ENCODE data around the gene MRPL43. TPM values are rescaled to one million over a fixed set of nuclear protein-coding genes. Genes with fewer than 3 reads are reported as not detected.

The MRPL43 gene
- total and polyA plus RNA-seq, 10 of the 15 experiments (the other 5 are each of a cell fraction or from before 2014, with no cell fraction given) = 16.6 to 108 (median 65.1) TPM

DNA sequence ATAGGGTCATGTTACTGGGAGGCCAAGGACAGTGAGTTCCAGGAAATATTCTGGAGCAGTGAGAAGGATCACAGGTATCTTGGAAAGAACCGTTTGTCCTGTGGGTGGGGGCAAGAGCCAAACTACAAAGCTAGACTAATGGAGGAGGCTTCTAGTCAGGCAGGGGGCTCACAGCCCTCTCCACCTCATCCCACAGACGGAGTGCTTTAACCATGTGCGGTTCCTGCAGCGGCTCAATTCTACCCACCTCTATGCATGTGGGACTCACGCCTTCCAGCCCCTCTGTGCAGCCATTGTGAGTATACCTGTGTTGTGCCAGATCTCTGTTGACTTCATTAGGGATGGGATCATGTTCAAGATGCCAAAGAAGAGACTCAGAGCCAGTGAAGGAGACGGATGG is 9.9 kb downstream of the MRPL43 start (continued):
- TF ChIP-seq KAT2A (conservative IDR thresholded peaks at IDR 0.05; ENCODE audit: control insufficient read depth, low read depth, low read length) (no peak), JUNB (IDR thresholded peaks at IDR 0.05) (no peak)

DNA sequence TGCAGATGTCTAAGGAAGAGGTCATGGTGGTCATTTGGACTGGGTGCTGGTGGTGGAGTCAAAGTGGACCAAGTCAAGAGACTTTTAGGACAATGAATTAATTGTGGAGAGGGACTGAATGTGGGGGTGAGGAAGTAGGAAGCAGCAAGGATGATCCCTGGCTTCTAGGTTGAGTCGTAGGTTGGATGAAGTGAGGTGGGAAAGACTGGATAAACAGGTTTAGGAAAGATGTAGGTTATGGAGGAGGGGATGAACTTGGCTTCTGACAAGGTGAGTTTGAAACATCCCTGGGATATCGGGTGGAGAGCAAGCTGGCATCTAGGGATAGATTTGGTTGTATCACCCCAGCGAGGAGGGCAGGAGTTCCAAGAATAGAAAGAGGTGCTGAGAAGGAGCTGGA is 10.4 kb downstream of the MRPL43 start:
- TF ChIP-seq RBBP5 (conservative IDR thresholded peaks at IDR 0.05) (no peak), POU2F2 (IDR thresholded peaks at IDR 0.05; ENCODE audit: borderline replicate concordance, low read depth, low read length) (no peak), CHD2 (IDR thresholded peaks at IDR 0.05; ENCODE audit: borderline replicate concordance, low read depth, low read length) (no peak), KDM1A (IDR thresholded peaks at IDR 0.05; ENCODE audit: borderline replicate concordance) (no peak), SUPT20H (IDR thresholded peaks at IDR 0.05; ENCODE audit: borderline replicate concordance, control insufficient read depth, low read depth, low read length) (no peak), JUNB (IDR thresholded peaks at IDR 0.05) (no peak), BACH1 (IDR thresholded peaks at IDR 0.05; ENCODE audit: borderline replicate concordance) (no peak), IRF3 (IDR thresholded peaks at IDR 0.05) (no peak), PML (IDR thresholded peaks at IDR 0.05; ENCODE audit: low read length) (no peak), RELA (IDR thresholded peaks at IDR 0.05; ENCODE audit: borderline replicate concordance, partially characterized antibody) (no peak), SUZ12 (IDR thresholded peaks at IDR 0.05; ENCODE audit: unreplicated experiment) (no peak), ZBTB4 (CRISPR knock-in tag; IDR thresholded peaks at IDR 0.05) (no peak), SIN3A (IDR thresholded peaks at IDR 0.05; ENCODE audit: low read depth, low read length) (no peak), RAD21 (IDR thresholded peaks at IDR 0.05; ENCODE audit: insufficient read depth, low read depth, low read length) (no peak)
- TF ChIP-seq, protein P1, sequence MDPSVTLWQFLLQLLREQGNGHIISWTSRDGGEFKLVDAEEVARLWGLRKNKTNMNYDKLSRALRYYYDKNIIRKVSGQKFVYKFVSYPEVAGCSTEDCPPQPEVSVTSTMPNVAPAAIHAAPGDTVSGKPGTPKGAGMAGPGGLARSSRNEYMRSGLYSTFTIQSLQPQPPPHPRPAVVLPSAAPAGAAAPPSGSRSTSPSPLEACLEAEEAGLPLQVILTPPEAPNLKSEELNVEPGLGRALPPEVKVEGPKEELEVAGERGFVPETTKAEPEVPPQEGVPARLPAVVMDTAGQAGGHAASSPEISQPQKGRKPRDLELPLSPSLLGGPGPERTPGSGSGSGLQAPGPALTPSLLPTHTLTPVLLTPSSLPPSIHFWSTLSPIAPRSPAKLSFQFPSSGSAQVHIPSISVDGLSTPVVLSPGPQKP (IDR thresholded peaks at IDR 0.05; ENCODE audit: low read depth, low read length) = no peak
- in situ Hi-C loops (cut with MboI) (no loop called here), intact Hi-C loops (cut with micrococcal nuclease; ENCODE audit: unreplicated experiment) (no loop called here)
- CTCF ChIA-PET = no interaction called here
- SMC1A ChIA-PET (ENCODE audit: uncharacterized antibody, unreplicated experiment) = no interaction called here
- no TSS peak for BruUV-seq (replicated peaks)
- Histone ChIP-seq H3K4me3 (no peak overlapping the region), H2AFZ (ENCODE audit: control insufficient read depth, low read depth, low read length) (no peak overlapping the region), H3K27me3 (replicated peaks in 1 of 2; ENCODE audit: control insufficient read depth in 2 of 2, insufficient read depth in 2 of 2, low read length in 1 of 2) (no peaks in the 10 kb centered on the region), H3K4me2 (ENCODE audit: control insufficient read depth, insufficient read depth) (no peak overlapping the region), H3K27ac (ENCODE audit: control insufficient read depth, insufficient read depth) (no peak overlapping the region), H3K36me3 (ENCODE audit: control insufficient read depth in 2 of 2, insufficient read depth in 2 of 2, low read length in 1 of 2) (peaks cover 0 to 3% of the 10 kb centered on the region in 2 experiments; a peak in 2 of 4 replicates), H3K79me2 (ENCODE audit: control insufficient read depth, insufficient read depth, low read length) (no peaks in the 10 kb centered on the region), H3K9me3 (replicated peaks; ENCODE audit: control insufficient read depth, insufficient read depth, low read length) (no peaks in the 10 kb centered on the region), H3K9ac (ENCODE audit: control insufficient read depth, insufficient read depth, low read length) (no peak overlapping the region), H4K20me1 (ENCODE audit: control insufficient read depth, insufficient read depth) (no peaks in the 10 kb centered on the region), H3K4me1 (ENCODE audit: control insufficient read depth, insufficient read depth, low read length) (no peaks in the 10 kb centered on the region)
- FAIRE-seq (no peak), DNase-seq (ENCODE audit: low read depth, low spot score) (no peak), ATAC-seq (no peak)
- 47% methylated on average over 3 of the region's 3 CpGs for WGBS (ENCODE audit: insufficient coverage, insufficient replicate concordance, low lambda C conversion rate, missing lambda C conversion rate)
- RAD21 ChIA-PET (ENCODE audit: unreplicated experiment) = no interaction called here
- POLR2A ChIA-PET = no interaction called here

Data from GM12878 (cell line).